NCI-H82 (cell line): ENCODE data around the gene LINGO3.
"Not testable (repeated sequence)": the region's sequence is repeated elsewhere in the genome, so short reads cannot be mapped to it uniquely, and the experiment has no call there.

Experiments used
- DNase-seq: peaks from one replicate; lab custom pipeline; 2025; lab: John Stamatoyannopoulos, UW

LINGO3 gene

DNA sequence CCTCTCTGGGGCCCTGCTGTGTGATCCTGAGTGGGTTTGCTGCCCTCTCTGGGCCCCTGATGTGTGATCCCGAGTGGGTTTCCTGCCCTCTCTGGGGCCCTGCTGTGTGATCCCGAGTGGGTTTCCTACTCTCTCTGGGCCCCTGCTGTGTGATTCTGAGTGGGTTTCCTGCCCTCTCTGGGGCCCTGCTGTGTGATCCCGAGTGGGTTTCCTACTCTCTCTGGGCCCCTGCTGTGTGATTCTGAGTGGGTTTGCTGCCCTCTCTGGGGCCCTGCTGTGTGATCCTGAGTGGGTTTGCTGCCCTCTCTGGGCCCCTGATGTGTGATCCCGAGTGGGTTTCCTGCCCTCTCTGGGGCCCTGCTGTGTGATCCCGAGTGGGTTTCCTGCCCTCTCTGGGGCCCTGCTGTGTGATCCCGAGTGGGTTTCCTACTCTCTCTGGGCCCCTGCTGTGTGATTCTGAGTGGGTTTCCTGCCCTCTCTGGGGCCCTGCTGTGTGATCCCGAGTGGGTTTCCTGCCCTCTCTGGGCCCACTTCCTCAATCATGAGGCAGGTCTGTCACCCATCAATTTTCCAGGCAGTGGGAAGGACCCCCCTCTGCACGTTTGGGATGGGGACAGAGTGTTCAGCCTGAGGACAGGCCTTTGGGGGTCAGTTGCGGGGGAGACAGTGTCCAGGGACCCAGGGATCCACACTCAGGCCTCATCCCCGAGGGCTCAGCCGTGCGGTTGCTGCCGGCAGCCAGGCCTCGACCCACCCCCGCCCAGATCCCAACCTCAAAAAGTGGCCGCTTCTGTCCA, 26.5 kb downstream of the LINGO3 start:
- DNase-seq: not testable (repeated sequence)

DNA sequence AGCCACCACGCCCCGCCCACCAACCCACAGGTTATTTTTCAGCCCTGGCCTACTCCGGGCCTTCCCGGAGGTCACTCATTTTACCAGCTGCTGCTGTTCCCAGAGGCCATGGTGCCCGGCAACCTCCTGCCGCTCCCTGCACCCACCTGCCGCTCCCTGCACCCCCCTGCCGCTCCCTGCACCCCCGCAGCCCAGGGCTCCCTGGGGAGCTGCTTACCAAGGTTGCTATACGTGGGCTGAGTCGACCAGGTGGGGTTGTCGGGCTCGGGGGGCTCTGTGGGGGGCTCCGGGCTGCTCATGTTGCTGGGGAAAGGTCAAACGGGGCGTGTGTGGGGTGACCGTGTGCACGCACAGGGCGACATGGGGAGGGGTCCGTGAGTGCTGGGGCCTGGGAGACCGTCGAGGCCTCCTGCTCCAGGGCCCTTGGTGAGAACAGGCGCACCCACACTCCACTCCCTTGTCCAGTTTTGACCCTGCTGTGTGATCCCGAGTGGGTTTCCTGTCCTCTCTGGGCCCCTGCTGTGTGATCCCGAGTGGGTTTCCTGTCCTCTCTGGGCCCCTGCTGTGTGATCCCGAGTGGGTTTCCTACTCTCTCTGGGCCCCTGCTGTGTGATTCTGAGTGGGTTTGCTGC, 27.2 kb downstream of the LINGO3 start:
- no peak for DNase-seq

DNA sequence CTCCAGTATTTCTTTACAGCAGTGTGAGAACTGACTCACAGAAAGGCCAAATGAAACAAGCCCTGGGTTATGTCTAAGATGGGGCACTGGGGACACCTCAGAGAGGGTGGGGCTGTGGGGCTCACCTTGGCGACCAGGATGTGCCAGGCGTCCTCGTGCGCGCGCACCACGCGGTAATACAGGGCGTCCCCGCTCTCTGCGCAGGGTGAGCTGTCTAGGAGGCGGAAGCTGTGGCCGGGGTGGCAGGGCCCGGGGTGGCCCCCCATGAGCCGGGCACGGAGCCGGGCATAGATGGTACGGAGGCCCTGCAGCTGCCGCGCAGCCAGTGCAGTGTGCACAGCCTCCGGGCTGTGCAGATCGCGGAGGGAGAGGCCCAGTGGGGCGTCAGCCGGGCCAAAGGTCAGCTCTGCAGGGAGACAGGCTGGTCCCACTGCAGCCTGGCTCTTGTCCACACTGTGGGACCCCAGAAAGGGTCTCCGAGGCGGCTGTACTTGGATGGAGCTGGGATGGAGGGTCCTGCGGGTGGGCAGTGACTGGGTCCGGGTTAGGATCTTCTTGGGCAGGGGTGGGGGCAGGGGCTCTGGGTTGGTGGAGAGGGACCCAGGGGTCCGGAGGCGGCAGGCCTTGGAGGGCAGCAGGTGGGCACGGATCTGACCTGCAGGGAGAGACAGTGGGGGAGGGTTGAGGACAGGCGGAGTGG, 29.3 kb downstream of the LINGO3 start:
- DNase-seq: no peak

DNA sequence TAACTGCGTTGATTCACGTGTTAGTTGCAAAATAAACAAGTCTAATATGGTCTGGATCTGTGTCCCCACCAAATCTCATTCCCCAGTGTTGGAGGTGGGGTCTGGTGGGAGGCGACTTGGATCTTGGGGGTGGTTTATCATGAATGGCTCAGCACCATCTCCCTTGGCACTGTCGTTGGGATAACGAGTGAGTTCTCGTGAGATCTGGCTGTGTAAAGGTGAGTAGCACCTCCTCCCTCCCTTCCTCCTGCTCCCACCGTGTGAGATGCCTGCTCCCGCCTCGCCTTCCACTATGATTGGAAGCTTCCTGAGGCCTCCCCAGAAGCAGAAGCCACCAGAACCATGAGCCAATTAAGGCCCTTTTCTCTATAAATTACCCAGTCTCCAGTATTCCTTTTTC, 30.8 kb downstream of the LINGO3 start:
- no peak for DNase-seq

GRCh38 chr19:2276429-2276986, 31.4 kb downstream of the LINGO3 start:
- no peak for DNase-seq

DNA sequence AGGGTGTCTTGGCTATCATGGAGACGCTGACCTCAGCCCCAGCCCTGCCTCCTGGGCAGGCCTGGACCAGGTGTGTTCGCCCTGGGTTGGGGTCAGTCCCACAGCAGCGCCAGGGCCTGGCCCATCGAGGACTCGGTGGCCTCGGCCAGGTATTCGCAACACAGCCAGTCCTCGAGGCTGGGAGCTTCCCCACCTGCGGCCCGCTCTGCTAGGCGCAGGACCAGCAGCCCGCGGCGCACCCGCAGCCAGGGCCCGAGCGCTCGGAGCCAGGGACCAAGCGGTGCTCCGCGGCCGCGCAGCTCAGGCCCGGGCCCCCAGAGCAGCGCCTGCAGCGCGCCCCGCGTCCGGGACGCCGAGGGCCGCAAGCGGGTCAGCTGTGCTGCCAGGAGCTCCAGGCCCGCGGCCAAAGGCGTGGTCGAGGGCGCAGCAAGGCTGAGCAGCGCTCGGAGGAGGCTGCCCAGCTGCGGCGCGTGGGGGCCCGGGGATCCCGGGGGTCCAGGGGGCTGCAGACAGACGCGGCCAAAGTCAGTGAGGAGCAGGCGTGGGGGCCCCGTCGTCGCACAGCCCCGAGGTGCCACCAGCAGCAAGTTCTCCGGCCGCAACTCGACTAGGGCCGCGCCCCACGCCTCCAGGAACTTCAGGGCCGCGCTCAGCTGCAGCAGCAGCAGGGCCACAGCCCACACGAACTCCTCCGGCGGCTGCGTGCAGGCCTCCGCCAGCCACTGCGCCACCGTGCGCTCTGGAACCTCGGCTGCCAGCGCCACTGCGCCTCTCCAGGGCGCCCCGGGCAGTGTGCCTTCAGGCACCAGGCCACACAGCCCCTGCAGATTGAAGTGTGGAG, 32.1 kb downstream of the LINGO3 start:
- no peak for DNase-seq

GRCh38 chr19:2274931-2275535, 32.9 kb downstream of the LINGO3 start:
- peak; percentile 81 for DNase-seq

DNA sequence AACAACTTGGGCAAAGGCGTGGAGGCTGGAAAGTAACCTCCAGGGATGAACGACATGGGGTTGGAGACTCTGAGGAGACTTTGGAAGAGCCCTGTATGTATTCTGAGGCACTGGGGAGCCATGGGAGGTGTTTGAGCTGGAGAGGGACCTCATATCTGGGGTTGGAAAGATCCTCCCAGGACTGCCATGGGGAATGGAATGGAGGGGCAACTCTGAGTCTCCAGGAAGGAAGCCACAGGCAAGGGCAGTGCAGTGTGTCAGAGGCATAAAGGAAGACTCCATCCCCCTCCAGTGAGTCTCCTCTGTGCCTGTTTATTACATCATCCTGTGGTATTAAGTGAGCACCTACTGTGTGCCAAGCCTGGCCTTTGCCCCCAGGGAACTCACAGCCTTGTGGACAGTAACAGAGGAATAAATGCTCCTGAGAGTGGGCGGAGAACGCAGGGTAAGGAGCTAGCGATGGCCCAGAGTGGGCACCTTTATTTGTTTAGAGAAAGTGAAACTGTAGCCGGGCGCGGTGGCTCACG, 33.7 kb downstream of the LINGO3 start:
- no peak for DNase-seq

DNA sequence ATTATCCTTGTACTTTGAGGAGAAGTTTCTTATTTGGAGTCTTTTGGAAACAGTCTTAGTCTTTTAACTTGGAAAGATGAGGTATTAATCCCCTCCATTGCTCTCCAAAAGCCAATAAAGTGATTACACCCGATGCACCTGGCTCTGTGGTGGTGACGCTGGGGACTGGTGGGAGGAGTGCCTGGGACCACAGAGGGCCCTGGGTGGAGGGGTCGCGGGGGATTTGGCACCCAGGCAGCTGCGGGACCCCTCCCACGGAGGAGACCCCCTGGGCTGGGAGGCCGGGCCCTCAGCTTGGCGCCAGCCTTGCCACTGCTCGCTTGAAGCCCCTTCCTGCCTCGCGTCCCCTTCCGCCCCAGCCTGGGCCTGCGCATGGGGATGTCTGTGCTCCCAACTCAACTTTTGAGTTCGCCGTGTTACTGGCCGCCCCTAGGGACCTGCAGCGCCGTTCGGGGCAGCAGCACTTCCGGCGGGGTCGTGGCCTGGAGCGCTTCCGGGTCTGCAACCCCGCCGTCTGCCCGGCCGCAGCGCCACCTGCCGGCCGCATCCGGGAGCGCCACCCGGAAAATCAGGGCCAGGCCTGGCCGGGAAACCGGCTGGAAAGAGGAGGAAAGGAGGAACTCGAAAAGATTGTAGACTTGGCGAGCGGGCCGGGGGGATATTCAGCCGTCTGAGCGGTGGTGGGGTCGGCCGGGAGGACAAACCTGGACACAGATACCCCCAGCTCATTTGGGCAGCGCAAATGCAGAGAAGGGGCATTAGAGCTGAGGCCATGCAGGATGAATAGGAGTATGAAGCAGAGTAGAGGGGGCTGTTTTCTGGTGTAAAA, 34.4 kb downstream of the LINGO3 start:
- peak; percentile 89 for DNase-seq

DNA sequence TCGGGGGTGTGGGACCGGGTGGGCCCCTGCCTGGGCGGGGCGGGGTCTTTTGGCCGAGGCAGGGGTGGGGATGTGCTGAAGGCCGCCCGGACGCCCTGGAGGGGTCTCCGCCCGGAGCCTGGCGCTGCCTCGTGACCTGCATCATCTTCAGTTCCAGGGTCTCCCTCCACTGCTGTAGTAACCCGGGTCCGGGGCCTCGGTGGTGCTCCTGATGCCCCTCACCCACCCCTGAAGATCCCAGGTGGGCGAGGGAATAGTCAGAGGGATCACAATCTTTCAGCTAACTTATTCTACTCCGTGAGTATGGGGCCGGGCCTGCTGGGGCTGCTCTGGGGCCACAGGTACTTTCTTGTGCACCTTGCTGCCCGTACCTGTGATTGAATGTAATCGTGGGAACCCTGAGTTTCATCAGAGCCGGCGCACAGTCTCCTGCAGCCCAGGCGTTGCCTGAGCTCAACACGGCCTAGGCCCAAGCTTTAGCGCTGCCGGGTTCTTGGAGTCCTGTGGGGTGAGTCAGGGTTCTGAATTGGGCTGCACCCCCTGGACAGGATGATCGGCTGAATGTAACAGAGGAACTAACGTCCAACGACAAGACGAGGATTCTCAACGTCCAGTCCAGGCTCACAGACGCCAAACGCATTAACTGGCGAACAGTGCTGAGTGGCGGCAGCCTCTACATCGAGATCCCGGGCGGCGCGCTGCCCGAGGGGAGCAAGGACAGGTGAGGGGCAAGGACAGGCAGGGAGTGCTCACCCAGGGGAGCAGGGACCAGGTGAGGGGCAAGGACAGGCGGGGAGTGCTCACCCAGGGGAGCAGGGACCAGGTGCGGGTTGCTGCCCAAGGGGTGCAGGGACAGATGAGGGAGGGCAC, 36.5 kb downstream of the LINGO3 start:
- no peak for DNase-seq

DNA sequence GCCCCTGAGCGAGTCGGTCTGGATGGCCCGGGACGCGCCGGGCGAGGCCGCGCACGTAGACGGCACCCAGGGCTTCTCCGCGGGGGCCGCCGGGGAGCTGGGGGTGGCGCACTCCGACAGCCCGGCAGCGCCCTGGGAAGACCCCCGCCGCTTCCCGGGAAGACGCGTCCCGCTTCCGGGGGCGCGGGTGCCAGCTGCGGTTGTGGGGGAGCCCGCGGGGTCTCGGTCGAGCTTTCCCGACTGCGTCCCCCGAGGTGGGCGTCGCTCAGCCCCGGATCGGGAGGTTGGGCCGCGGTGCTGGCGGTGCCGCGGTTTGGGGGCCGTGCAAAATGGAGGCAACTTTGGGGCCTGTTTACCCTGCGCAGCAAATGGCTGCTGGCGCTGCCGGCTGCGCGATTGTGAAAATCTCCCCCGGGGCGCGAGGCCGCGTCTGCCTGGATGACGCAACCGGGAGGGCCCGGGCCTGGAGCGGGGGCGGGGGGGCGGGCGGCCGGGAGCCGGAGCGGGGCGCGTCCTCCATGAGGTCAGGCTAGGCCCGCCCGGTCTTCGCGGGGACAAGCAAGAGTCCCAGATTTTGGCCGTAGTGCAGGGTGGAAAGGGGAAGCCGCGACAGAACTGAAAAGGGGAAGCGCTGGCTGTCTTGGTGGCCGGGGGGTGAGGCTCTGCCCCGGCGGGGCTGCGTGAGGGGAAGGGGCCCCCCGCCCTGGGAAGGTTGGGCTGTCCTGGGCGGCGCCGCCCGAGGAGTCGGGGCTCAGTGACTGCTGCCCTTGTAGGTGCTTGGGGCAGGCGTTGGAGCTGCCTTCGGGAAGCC, 37.3 kb downstream of the LINGO3 start:
- DNase-seq: no peak

DNA sequence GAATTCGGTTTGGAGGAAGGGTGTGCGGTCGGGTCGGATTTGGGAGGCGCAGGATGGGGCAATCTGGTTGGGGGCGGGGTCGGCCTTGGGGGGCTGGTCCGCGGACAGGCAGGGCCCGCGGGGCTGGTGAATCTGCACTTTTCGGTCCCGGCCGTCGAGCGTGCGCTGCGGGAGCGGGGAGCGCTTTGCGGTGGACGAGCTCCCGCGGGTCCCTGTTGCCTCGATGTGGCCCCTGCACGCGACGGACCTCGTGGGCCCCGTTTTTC, 37.9 kb downstream of the LINGO3 start:
- DNase-seq: no peak

DNA sequence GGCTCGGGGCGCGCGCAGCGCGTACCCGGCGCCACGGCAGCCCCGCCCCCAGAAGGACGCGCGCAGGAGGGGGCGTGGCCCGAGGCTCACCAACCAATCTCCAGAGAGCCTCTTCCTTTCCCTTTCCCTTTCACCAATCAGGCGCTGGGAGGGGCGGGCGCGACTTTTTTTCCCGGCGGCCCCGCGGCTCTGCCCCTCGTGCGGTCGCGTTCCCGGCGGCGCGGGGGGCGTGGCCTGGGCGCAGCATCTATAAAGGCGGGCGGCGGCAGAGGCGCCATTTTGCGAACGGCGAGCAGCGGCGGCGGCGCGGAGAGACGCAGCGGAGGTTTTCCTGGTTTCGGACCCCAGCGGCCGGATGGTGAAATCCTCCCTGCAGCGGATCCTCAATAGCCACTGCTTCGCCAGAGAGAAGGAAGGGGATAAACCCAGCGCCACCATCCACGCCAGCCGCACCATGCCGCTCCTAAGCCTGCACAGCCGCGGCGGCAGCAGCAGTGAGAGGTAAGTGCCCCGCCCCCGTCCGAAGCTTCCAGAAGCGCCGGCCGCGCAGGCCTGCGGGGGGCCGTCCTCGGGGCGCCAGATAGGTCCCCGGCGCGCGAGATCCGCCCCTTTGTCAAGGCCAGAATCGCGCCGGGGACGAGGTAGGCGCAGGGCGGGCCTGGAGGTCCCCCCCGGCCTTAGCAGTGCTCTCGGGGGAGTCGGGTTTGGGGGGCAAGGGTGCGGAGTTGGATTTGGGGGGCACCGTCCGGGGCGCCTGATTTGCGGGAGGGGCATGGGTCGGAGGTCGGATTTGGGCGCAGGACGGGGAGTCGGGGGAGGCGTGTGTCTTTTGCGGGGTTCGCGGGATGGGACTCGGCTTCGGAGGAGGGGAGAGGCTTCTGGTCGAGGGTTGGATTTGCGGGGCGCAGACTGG, 38.5 kb downstream of the LINGO3 start:
- DNase-seq: peak; percentile 94

GRCh38 chr19:2268861-2269243, 39.1 kb downstream of the LINGO3 start:
- no peak for DNase-seq

DNA sequence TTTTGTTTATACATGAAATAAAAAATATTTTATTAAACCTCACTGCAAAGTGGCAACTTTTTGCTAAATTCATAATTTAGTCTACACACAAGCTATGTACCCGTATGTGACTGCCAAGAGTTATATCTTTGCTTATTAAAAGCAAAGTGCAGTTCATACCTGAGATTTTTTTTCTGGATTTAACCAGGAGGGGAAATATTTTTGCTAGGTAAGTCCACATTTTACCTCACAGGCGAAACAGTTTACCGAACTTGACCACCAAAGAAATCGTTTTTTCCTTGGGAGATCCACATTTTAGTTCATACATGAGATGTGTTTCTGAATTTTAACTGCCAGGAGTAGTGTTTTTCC, 39.5 kb downstream of the LINGO3 start:
- no peak for DNase-seq

DNA sequence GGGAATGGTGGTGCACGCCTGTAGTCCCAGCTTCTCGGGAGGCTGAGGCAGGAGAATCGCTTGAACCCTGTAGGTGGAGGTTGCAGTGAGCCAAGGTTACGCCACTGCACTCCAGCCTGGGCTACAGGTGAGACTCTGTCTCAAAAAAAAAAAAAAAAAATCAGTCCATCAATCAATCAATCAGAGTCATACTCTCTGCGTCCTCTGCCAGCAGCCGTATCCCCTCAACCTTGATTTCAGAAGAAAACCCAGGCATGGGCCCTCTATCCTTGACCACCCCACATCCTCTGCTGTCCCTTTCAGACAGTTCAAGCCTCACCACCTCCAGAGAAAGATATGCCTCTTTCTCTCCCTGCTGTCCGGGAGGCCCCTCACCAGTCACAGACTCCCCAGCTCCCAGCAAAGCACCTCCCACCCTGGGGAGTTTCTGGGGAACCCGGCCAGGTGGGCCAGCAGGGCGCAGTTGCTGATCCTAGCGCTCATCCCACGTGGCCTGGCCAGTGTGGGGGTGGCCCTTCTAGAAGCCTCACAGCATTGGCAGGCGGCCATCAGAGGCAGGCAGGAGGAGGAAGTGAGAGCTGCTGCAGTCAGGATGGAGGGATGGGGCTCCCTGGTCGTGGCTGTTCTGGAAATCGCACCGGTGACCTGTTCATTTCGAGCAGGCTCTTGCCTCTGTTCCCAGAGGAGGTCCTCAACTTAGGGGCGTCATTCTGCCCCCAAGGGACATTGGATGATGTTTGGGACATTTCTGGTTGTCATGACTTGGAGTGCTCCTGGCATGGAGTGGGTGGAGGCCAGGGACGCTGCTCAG, 41.6 kb downstream of the LINGO3 start:
- DNase-seq: no peak
